ENCODE measurements around the gene RBM6. TPM values are rescaled to one million over a fixed set of nuclear protein-coding genes. Genes with fewer than 3 reads are reported as not detected.

RBM6 gene
- total RNA-seq, 1 experiment from 2014 or later = 69.6 TPM

- H3K4me1 Mint-ChIP-seq (ENCODE audit: low read depth, unreplicated experiment) = no peaks in the 10 kb centered on the region
- intact Hi-C loops (cut with micrococcal nuclease; ENCODE audit: unreplicated experiment) = no loop called here
- no peak for DNase-seq
- no TSS peak for BruUV-seq (replicated peaks)
- H3K36me3 Mint-ChIP-seq (ENCODE audit: insufficient read depth, unreplicated experiment) = peaks cover 79% of the 10 kb centered on the region
- CTCF ChIA-PET = interaction anchor here (0.7 kb wide), 1 partner anchor 336 kb away, joined by 10 read pairs; no protein-coding TSS in a partner anchor
- TF ChIP-seq CTCF (IDR thresholded peaks at IDR 0.05; ENCODE audit: unreplicated experiment) = no peak
- no peak overlapping the region for H3K27ac Mint-ChIP-seq (ENCODE audit: unreplicated experiment)
- H3K9me3 Mint-ChIP-seq (ENCODE audit: low read depth, unreplicated experiment) = no peaks in the 10 kb centered on the region
- H3K4me3 Mint-ChIP-seq (ENCODE audit: low read depth, unreplicated experiment) = no peak overlapping the region
- H3K27me3 Mint-ChIP-seq (ENCODE audit: unreplicated experiment) = no peaks in the 10 kb centered on the region
These were observed 172.5 kb downstream of the RBM6 start for GRCh38 chr3:50112462-50112861.

DNA sequence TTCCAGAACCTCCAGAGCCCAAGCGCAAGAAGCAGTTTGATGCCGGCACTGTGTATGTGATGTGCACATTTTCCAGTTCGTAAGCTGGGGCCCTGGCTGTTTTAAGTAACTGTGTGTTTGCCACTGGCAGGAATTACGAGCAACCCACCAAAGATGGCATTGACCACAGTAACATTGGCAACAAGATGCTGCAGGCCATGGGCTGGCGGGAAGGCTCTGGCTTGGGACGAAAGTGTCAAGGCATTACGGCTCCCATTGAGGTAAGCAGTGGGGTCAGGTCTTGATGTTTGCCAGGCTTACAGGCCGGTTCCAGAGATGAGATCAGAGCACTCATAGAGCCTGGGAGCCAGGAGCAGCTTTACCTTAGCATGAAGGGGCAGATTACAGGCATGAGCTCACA, 177.2 kb downstream of the RBM6 start:
- BruUV-seq (replicated peaks) = no TSS peak
- intact Hi-C loops (cut with micrococcal nuclease; ENCODE audit: unreplicated experiment) = no loop called here
- peaks cover 1% of the 10 kb centered on the region for H3K4me1 Mint-ChIP-seq (ENCODE audit: low read depth, unreplicated experiment)
- CTCF ChIA-PET = no interaction called here
- no peak overlapping the region for H3K27ac Mint-ChIP-seq (ENCODE audit: unreplicated experiment)
- no peak overlapping the region for H3K4me3 Mint-ChIP-seq (ENCODE audit: low read depth, unreplicated experiment)
- no peak for TF ChIP-seq CTCF (IDR thresholded peaks at IDR 0.05; ENCODE audit: unreplicated experiment)
- H3K9me3 Mint-ChIP-seq (ENCODE audit: low read depth, unreplicated experiment) = no peaks in the 10 kb centered on the region
- peaks cover 84% of the 10 kb centered on the region for H3K36me3 Mint-ChIP-seq (ENCODE audit: insufficient read depth, unreplicated experiment)
- no peak for DNase-seq
- no peaks in the 10 kb centered on the region for H3K27me3 Mint-ChIP-seq (ENCODE audit: unreplicated experiment)

DNA sequence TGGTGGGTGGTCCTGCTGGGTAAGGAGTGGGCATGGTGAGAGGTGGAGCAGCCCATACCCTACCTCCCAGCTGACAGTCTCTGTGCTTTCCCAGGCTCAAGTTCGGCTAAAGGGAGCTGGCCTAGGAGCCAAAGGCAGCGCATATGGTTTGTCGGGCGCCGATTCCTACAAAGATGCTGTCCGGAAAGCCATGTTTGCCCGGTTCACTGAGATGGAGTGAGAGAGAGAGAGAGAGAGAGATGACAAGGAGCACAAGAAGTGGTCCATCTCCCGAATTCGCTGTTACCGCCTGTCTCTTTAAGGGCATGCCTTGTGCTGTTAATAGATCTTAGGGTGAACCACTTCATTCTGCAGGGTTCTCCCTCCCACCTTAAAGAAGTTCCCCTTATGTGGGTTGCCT, 178.3 kb downstream of the RBM6 start:
- TF ChIP-seq CTCF (IDR thresholded peaks at IDR 0.05; ENCODE audit: unreplicated experiment) = no peak
- BruUV-seq (replicated peaks) = no TSS peak
- Mint-ChIP-seq H3K4me1 (ENCODE audit: low read depth, unreplicated experiment) (peaks cover 8% of the 10 kb centered on the region), H3K9me3 (ENCODE audit: low read depth, unreplicated experiment) (no peaks in the 10 kb centered on the region), H3K36me3 (ENCODE audit: insufficient read depth, unreplicated experiment) (peaks cover 76% of the 10 kb centered on the region), H3K27me3 (ENCODE audit: unreplicated experiment) (no peaks in the 10 kb centered on the region), H3K4me3 (ENCODE audit: low read depth, unreplicated experiment) (no peak overlapping the region), H3K27ac (ENCODE audit: unreplicated experiment) (no peak overlapping the region)
- CTCF ChIA-PET = no interaction called here
- DNase-seq = no peak
- intact Hi-C loops (cut with micrococcal nuclease; ENCODE audit: unreplicated experiment) = no loop called here

DNA sequence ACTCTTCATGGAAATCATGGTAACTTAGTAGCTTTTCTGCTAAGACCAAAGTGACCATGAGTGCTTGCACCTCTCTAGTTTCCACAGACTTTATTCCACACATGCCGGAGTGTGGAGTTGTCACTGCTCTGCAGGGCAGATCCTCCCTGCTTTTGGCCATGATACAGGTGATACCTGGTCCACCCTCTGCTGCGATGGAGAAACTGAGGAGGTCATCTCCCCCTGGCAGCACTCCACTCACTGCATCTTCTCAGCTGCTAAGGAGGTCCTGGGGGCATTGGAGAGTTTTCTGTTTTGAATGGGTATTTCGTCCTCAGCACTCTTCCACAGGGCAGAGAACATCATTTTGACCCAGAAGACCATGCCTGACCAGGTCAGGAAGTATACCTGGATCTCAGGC, 179.8 kb downstream of the RBM6 start:
- H3K4me3 Mint-ChIP-seq (ENCODE audit: low read depth, unreplicated experiment) = no peak overlapping the region

More for the DNA sequence above, 179.8 kb downstream of the RBM6 start:
- DNase-seq = no peak
- H3K4me1 Mint-ChIP-seq (ENCODE audit: low read depth, unreplicated experiment) = peaks cover 8% of the 10 kb centered on the region
- TF ChIP-seq CTCF (IDR thresholded peaks at IDR 0.05; ENCODE audit: unreplicated experiment) = no peak
- H3K9me3 Mint-ChIP-seq (ENCODE audit: low read depth, unreplicated experiment) = no peaks in the 10 kb centered on the region
- CTCF ChIA-PET = no interaction called here
- no TSS peak for BruUV-seq (replicated peaks)
- intact Hi-C loops (cut with micrococcal nuclease; ENCODE audit: unreplicated experiment) = loop anchor here (2.0 kb wide), 2 partner anchors 107 to 153 kb away; no protein-coding TSS in a partner anchor
- H3K36me3 Mint-ChIP-seq (ENCODE audit: insufficient read depth, unreplicated experiment) = peaks cover 64% of the 10 kb centered on the region
- H3K27me3 Mint-ChIP-seq (ENCODE audit: unreplicated experiment) = no peaks in the 10 kb centered on the region
- no peak overlapping the region for H3K27ac Mint-ChIP-seq (ENCODE audit: unreplicated experiment)
